T47D (cell line): ENCODE data around the gene BCLAF1.
A peak's percentile ranks its signal among the peaks of the same experiment; 100 is the strongest.

Experiments
- DNase-seq, 2 experiments: peaks; one replicate each; pipeline versions ENCODE4 v3.0.0 to v3.0.0-alpha.2; 2011 to 2012; ENCODE audit warnings: low read depth in 1 of 2, low spot score in 1 of 2
- JUND ChIP-seq: IDR thresholded peaks from 2 replicates; pipeline ENCODE4 v1.6.1; 2012; ENCODE audit warnings: low read depth
- in situ Hi-C: cut with HindIII; loops from 2 replicates; pipeline ENCODE4 v1.10.0; 2016; ENCODE audit warnings: low sequenced_read_pairs, low pct_unique_long_range_greater_than_20kb

The BCLAF1 gene

GRCh38 chr6:136303516-136303915, 13.9 kb upstream of the BCLAF1 start:
- no peak for DNase-seq
- in situ Hi-C loops, result no loop called here
- no peak for TF ChIP-seq JUND

GRCh38 chr6:136294621-136295020, 5.0 kb upstream of the BCLAF1 start:
- in situ Hi-C loops, result no loop called here
- no peak for DNase-seq
- TF ChIP-seq JUND, result no peak

GRCh38 chr6:136290410-136291010, 864 bp upstream of the BCLAF1 start:
- in situ Hi-C loops, result no loop called here
- DNase-seq, result peak in 1 of 2 experiments; percentile 80
- no peak for TF ChIP-seq JUND

GRCh38 chr6:136289327-136289578, 393 bp downstream of the BCLAF1 start:
- DNase-seq, result peak; percentile 33 to 92
- no peak for TF ChIP-seq JUND
- in situ Hi-C loops, result no loop called here

- TF ChIP-seq JUND, result no peak
- DNase-seq, result peak; percentile 25 to 79
- in situ Hi-C loops, result no loop called here
Measured at GRCh38 chr6:136288566-136289326, 900 bp downstream of the BCLAF1 start.

GRCh38 chr6:136284909-136285308, 4.7 kb downstream of the BCLAF1 start:
- in situ Hi-C loops, result no loop called here
- TF ChIP-seq JUND, result no peak
- no peak for DNase-seq

GRCh38 chr6:136282906-136283305, 6.7 kb downstream of the BCLAF1 start:
- no peak for DNase-seq
- TF ChIP-seq JUND, result no peak
- in situ Hi-C loops, result no loop called here

GRCh38 chr6:136280032-136280609, 9.5 kb downstream of the BCLAF1 start:
- in situ Hi-C loops, result no loop called here
- no peak for TF ChIP-seq JUND
- no peak for DNase-seq

GRCh38 chr6:136274062-136274461, 15.6 kb downstream of the BCLAF1 start:
- DNase-seq, result no peak
- no peak for TF ChIP-seq JUND
- in situ Hi-C loops, result no loop called here

GRCh38 chr6:136265101-136265500, 24.5 kb downstream of the BCLAF1 start:
- TF ChIP-seq JUND, result no peak
- no peak for DNase-seq
- in situ Hi-C loops, result no loop called here

GRCh38 chr6:136262940-136263339, 26.7 kb downstream of the BCLAF1 start:
- no peak for DNase-seq
- in situ Hi-C loops, result no loop called here
- TF ChIP-seq JUND, result no peak

- no peak for TF ChIP-seq JUND
- in situ Hi-C loops, result no loop called here
- DNase-seq, result no peak
Measured at GRCh38 chr6:136254851-136255466, 34.7 kb downstream of the BCLAF1 start.

GRCh38 chr6:136253734-136254133, 35.9 kb downstream of the BCLAF1 start:
- in situ Hi-C loops, result no loop called here

More at GRCh38 chr6:136253734-136254133, 35.9 kb downstream of the BCLAF1 start:
- DNase-seq, result no peak
- no peak for TF ChIP-seq JUND
